Activated naive CD8-positive, alpha-beta T cell treated with anti-CD3 and anti-CD28 coated beads for 36 hours (primary cell): Measurements from ENCODE around the gene DTX1. TPM values are rescaled to one million over a fixed set of nuclear protein-coding genes. Genes with fewer than 3 reads are reported as not detected.
A peak's percentile ranks its signal among the peaks of the same experiment; 100 is the strongest.

Experiments used
- DNase-seq: peaks from one replicate; pipeline ENCODE4 v3.0.0; 2021
- H3K27ac Mint-ChIP-seq: one replicate; pipeline ENCODE4 v1.8.0; 2022; ENCODE audit warnings: mild to moderate bottlenecking, moderate library complexity, mixed read lengths
- H3K27me3 Mint-ChIP-seq: one replicate; pipeline ENCODE4 v1.8.0; 2022; ENCODE audit warnings: mild to moderate bottlenecking, mixed read lengths
- H3K36me3 Mint-ChIP-seq: one replicate; pipeline ENCODE4 v1.8.0; 2021; ENCODE audit warnings: mild to moderate bottlenecking, mixed read lengths
- H3K4me1 Mint-ChIP-seq: one replicate; pipeline ENCODE4 v1.8.0; 2021; ENCODE audit warnings: mixed read lengths
- H3K4me3 Mint-ChIP-seq: one replicate; pipeline ENCODE4 v1.8.0; 2022; ENCODE audit warnings: mild to moderate bottlenecking, moderate library complexity, mixed read lengths
- H3K9me3 Mint-ChIP-seq: one replicate; pipeline ENCODE4 v1.8.0; 2022; ENCODE audit warnings: mixed read lengths
- total RNA-seq, 2 experiments: library from RNA; stranded (reverse); gene quantifications; one replicate each; pipeline ENCODE4 v1.2.3, GENCODE V29; 2021

DTX1 gene
- total RNA-seq, 2 experiments from 2014 or later, result 1.1 TPM

GRCh38 chr12:113120670-113121370 lies 64.3 kb downstream of the DTX1 start:
- Mint-ChIP-seq H3K4me1 (no peaks in the 10 kb centered on the region), H3K27me3 (no peaks in the 10 kb centered on the region), H3K4me3 (no peak overlapping the region), H3K27ac (no peak overlapping the region), H3K9me3 (no peaks in the 10 kb centered on the region), H3K36me3 (peaks cover 1% of the 10 kb centered on the region)
- no peak for DNase-seq

GRCh38 chr12:113127791-113128199 lies 71.3 kb downstream of the DTX1 start:
- H3K27ac Mint-ChIP-seq, result no peak overlapping the region
- no peak for DNase-seq
- H3K36me3 Mint-ChIP-seq, result peaks cover 1% of the 10 kb centered on the region
- peaks cover 3% of the 10 kb centered on the region for H3K4me1 Mint-ChIP-seq
- H3K4me3 Mint-ChIP-seq, result no peak overlapping the region
- H3K27me3 Mint-ChIP-seq, result no peaks in the 10 kb centered on the region
- no peaks in the 10 kb centered on the region for H3K9me3 Mint-ChIP-seq

GRCh38 chr12:113128802-113129663 lies 72.5 kb downstream of the DTX1 start:
- no peak for DNase-seq
- no peaks in the 10 kb centered on the region for H3K27me3 Mint-ChIP-seq
- H3K36me3 Mint-ChIP-seq, result no peaks in the 10 kb centered on the region
- no peak overlapping the region for H3K27ac Mint-ChIP-seq
- peaks cover 3% of the 10 kb centered on the region for H3K4me1 Mint-ChIP-seq
- no peaks in the 10 kb centered on the region for H3K9me3 Mint-ChIP-seq
- no peak overlapping the region for H3K4me3 Mint-ChIP-seq

GRCh38 chr12:113129664-113130456 lies 73.3 kb downstream of the DTX1 start:
- Mint-ChIP-seq H3K27me3 (peaks cover 3% of the 10 kb centered on the region), H3K4me1 (peaks cover 4% of the 10 kb centered on the region), H3K27ac (no peak overlapping the region), H3K9me3 (no peaks in the 10 kb centered on the region), H3K4me3 (no peak overlapping the region), H3K36me3 (no peaks in the 10 kb centered on the region)
- no peak for DNase-seq

- no peaks in the 10 kb centered on the region for H3K9me3 Mint-ChIP-seq
- H3K36me3 Mint-ChIP-seq, result no peaks in the 10 kb centered on the region
- no peak for DNase-seq
- H3K4me1 Mint-ChIP-seq, result peaks cover 7% of the 10 kb centered on the region
- H3K27ac Mint-ChIP-seq, result no peak overlapping the region
- H3K4me3 Mint-ChIP-seq, result no peak overlapping the region
- peaks cover 4% of the 10 kb centered on the region for H3K27me3 Mint-ChIP-seq
These were observed 74.1 kb downstream of the DTX1 start for GRCh38 chr12:113130457-113131135.

- H3K9me3 Mint-ChIP-seq, result no peaks in the 10 kb centered on the region
- no peak overlapping the region for H3K27ac Mint-ChIP-seq
- no peaks in the 10 kb centered on the region for H3K36me3 Mint-ChIP-seq
- DNase-seq, result no peak
- peaks cover 16% of the 10 kb centered on the region for H3K4me1 Mint-ChIP-seq
- no peak overlapping the region for H3K4me3 Mint-ChIP-seq
- peaks cover 12% of the 10 kb centered on the region for H3K27me3 Mint-ChIP-seq
These were observed 75.0 kb downstream of the DTX1 start for GRCh38 chr12:113131556-113131955.

GRCh38 chr12:113133036-113133435 lies 76.5 kb downstream of the DTX1 start:
- DNase-seq, result no peak
- H3K4me1 Mint-ChIP-seq, result peaks cover 19% of the 10 kb centered on the region
- H3K27ac Mint-ChIP-seq, result no peak overlapping the region
- no peak overlapping the region for H3K4me3 Mint-ChIP-seq
- H3K36me3 Mint-ChIP-seq, result no peaks in the 10 kb centered on the region
- no peaks in the 10 kb centered on the region for H3K9me3 Mint-ChIP-seq
- H3K27me3 Mint-ChIP-seq, result peaks cover 19% of the 10 kb centered on the region

- no peak for DNase-seq
- Mint-ChIP-seq H3K36me3 (no peaks in the 10 kb centered on the region), H3K4me1 (peaks cover 19% of the 10 kb centered on the region), H3K4me3 (no peak overlapping the region), H3K27ac (no peak overlapping the region), H3K9me3 (no peaks in the 10 kb centered on the region), H3K27me3 (peaks cover 19% of the 10 kb centered on the region)
These were observed 77.1 kb downstream of the DTX1 start for GRCh38 chr12:113133666-113134065.

- Mint-ChIP-seq H3K27ac (no peak overlapping the region), H3K9me3 (no peaks in the 10 kb centered on the region), H3K36me3 (no peaks in the 10 kb centered on the region), H3K27me3 (peaks cover 19% of the 10 kb centered on the region), H3K4me1 (peaks cover 19% of the 10 kb centered on the region), H3K4me3 (no peak overlapping the region)
- no peak for DNase-seq
These were observed 77.5 kb downstream of the DTX1 start for GRCh38 chr12:113134071-113134470.

GRCh38 chr12:113134521-113134951 lies 78.0 kb downstream of the DTX1 start:
- H3K4me3 Mint-ChIP-seq, result peak overlapping the region; percentile 72
- no peak overlapping the region for H3K27ac Mint-ChIP-seq
- peaks cover 18% of the 10 kb centered on the region for H3K4me1 Mint-ChIP-seq
- H3K9me3 Mint-ChIP-seq, result no peaks in the 10 kb centered on the region
- no peaks in the 10 kb centered on the region for H3K36me3 Mint-ChIP-seq
- H3K27me3 Mint-ChIP-seq, result peaks cover 19% of the 10 kb centered on the region
- no peak for DNase-seq

GRCh38 chr12:113135178-113136127 lies 78.9 kb downstream of the DTX1 start, which contains the start of gene RASAL1:
Gene RASAL1 (minus strand): TSS chr12:113135761. CDS start chr12:113135462, 299 bp downstream.
- Mint-ChIP-seq H3K27ac (peak within 1 kb of the TSS; percentile 77), H3K9me3 (no peaks in the 10 kb centered on the region), H3K36me3 (no peaks in the 10 kb centered on the region), H3K4me3 (peak within 1 kb of the TSS; percentile 72), H3K27me3 (peaks cover 19% of the 10 kb centered on the region), H3K4me1 (peaks cover 16% of the 10 kb centered on the region)
- peak; percentile 88 for DNase-seq

GRCh38 chr12:113136128-113136989 lies 79.8 kb downstream of the DTX1 start:
- Mint-ChIP-seq H3K4me3 (peak overlapping the region; percentile 69), H3K36me3 (no peaks in the 10 kb centered on the region), H3K27ac (peak overlapping the region; percentile 77), H3K27me3 (peaks cover 19% of the 10 kb centered on the region), H3K9me3 (no peaks in the 10 kb centered on the region), H3K4me1 (peaks cover 16% of the 10 kb centered on the region)
- peak; percentile 64 for DNase-seq

- Mint-ChIP-seq H3K27ac (no peak overlapping the region), H3K36me3 (no peaks in the 10 kb centered on the region), H3K9me3 (no peaks in the 10 kb centered on the region), H3K4me1 (peaks cover 20% of the 10 kb centered on the region), H3K27me3 (peaks cover 19% of the 10 kb centered on the region), H3K4me3 (no peak overlapping the region)
- DNase-seq, result no peak
These were observed 80.5 kb downstream of the DTX1 start for GRCh38 chr12:113136990-113137511.
